Large intestine (tissue), 3 donors: ENCODE data around the gene CEBPZ. TPM values are rescaled to one million over a fixed set of nuclear protein-coding genes. Genes with fewer than 3 reads are reported as not detected.

Source experiments
- DNase-seq, 2 donors: peaks; one replicate each; pipeline versions ENCODE4 v3.0.0 to v3.0.0-alpha.2; 2013
- H3K27ac ChIP-seq: one replicate; pipeline ENCODE4 v1.5.1; 2013; ENCODE audit warnings: low read length
- H3K27me3 ChIP-seq: 2 replicates; pipeline ENCODE4 v1.6.1; 2013; ENCODE audit warnings: low read length; ENCODE audit not compliant: control insufficient read depth, insufficient read depth
- H3K36me3 ChIP-seq: 2 replicates; pipeline ENCODE4 v1.6.1; 2013; ENCODE audit warnings: low read length; ENCODE audit not compliant: control insufficient read depth, insufficient read depth
- H3K4me1 ChIP-seq: one replicate; pipeline ENCODE4 v1.6.1; 2013; ENCODE audit warnings: low read length; ENCODE audit not compliant: control insufficient read depth, insufficient read depth
- H3K4me3 ChIP-seq: one replicate; pipeline ENCODE4 v1.5.1; 2013; ENCODE audit warnings: low read length
- H3K9me3 ChIP-seq: one replicate; pipeline ENCODE4 v1.6.1; 2013; ENCODE audit warnings: mild to moderate bottlenecking, low read depth, low read length, moderate library complexity; ENCODE audit not compliant: control insufficient read depth
- WGBS: methylation state at CpG from one replicate; pipeline ENCODE4 v1.1.5; 2013; ENCODE audit warnings: low lambda C conversion rate; ENCODE audit not compliant: insufficient coverage; 5-methylcytosine and 5-hydroxymethylcytosine counted together
- polyA plus RNA-seq: library from polyadenylated mRNA; unstranded; fragments of 120-200 nt; gene quantifications from one replicate; pipeline ENCODE4 v1.2.1, GENCODE V29; 2013

The CEBPZ gene
- polyA plus RNA-seq, 1 donor, result 49.3 TPM

- WGBS, result 87% methylated on average over 4 of the region's 17 CpGs
- no peaks in the 10 kb centered on the region for H3K36me3 ChIP-seq
Observed at GRCh38 chr2:37181726-37182684, 49.4 kb downstream of the CEBPZ start.

GRCh38 chr2:37180640-37181039 lies 50.8 kb downstream of the CEBPZ start:
- no peaks in the 10 kb centered on the region for H3K36me3 ChIP-seq
- H3K9me3 ChIP-seq, result no peaks in the 10 kb centered on the region
- no CpG with 5 or more reads among the region's 5 CpGs for WGBS
- no peak for DNase-seq
- no peak overlapping the region for H3K4me3 ChIP-seq
- H3K27ac ChIP-seq, result no peak overlapping the region
- H3K4me1 ChIP-seq, result no peaks in the 10 kb centered on the region
- H3K27me3 ChIP-seq, result no peaks in the 10 kb centered on the region

More at GRCh38 chr2:37181726-37182684, 49.4 kb downstream of the CEBPZ start:
- Histone ChIP-seq H3K4me3 (no peak overlapping the region), H3K4me1 (no peaks in the 10 kb centered on the region), H3K27ac (no peak overlapping the region), H3K27me3 (no peaks in the 10 kb centered on the region), H3K9me3 (no peaks in the 10 kb centered on the region)
- DNase-seq, result no peak

- Histone ChIP-seq H3K9me3 (no peaks in the 10 kb centered on the region), H3K4me1 (no peaks in the 10 kb centered on the region), H3K27me3 (no peaks in the 10 kb centered on the region), H3K36me3 (no peaks in the 10 kb centered on the region), H3K27ac (no peak overlapping the region), H3K4me3 (no peak overlapping the region)
- no peak for DNase-seq
- WGBS, result no CpG with 5 or more reads among the region's 4 CpGs
Observed at GRCh38 chr2:37180006-37180639, 51.3 kb downstream of the CEBPZ start.

- H3K36me3 ChIP-seq, result no peaks in the 10 kb centered on the region
- no peak for DNase-seq
- H3K27me3 ChIP-seq, result no peaks in the 10 kb centered on the region
- no peaks in the 10 kb centered on the region for H3K9me3 ChIP-seq
- H3K4me1 ChIP-seq, result no peaks in the 10 kb centered on the region
- H3K27ac ChIP-seq, result no peak overlapping the region
- H3K4me3 ChIP-seq, result no peak overlapping the region
- no CpG with 5 or more reads among the region's 1 CpG for WGBS
Observed at GRCh38 chr2:37173741-37174140, 57.7 kb downstream of the CEBPZ start.

- no peaks in the 10 kb centered on the region for H3K27me3 ChIP-seq
- DNase-seq, result no peak
- no peak overlapping the region for H3K4me3 ChIP-seq
- H3K27ac ChIP-seq, result no peak overlapping the region
- no peaks in the 10 kb centered on the region for H3K9me3 ChIP-seq
- H3K4me1 ChIP-seq, result peaks cover 5% of the 10 kb centered on the region
- no peaks in the 10 kb centered on the region for H3K36me3 ChIP-seq
Observed at GRCh38 chr2:37171624-37171950, 59.8 kb downstream of the CEBPZ start.

DNA sequence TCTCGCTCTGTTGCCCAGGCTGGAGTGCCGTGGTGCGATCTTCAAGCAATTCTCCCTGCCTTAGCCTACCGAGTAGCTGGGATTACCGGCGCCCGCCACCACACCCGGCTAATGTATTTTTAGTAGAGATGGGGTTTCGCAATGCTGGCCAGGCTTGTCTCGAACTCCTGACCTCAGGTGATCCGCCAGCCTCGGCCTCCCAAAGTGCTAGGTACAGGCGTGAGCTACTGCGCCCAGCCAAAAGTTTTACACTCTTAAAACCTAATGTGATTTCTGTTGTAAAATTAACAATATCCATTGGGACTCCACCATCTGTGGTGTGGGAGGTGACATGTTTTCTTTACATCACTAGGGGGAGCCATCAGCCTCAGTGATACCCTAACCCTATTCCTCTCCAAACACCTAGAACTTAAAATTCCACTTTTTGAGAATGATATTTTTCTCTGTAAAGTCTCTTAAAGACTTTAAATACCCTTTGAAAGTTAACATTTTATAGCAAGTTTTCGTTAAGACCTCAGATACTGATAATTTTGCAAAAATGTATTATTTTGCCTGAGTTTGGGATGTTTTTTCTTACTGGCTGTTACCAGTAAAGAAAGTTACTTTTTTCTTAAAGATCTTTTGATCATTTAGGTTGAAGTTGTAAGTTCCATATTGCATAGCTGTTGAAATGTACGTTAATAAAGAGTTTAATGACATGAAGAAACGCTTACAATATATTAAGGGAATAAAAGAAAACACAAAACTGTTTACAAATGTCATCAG lies 63.0 kb downstream of the CEBPZ start:
- Histone ChIP-seq H3K4me1 (peaks cover 5% of the 10 kb centered on the region), H3K27ac (no peak overlapping the region), H3K9me3 (peaks cover 13% of the 10 kb centered on the region), H3K4me3 (no peak overlapping the region), H3K27me3 (no peaks in the 10 kb centered on the region), H3K36me3 (no peaks in the 10 kb centered on the region)
- 79% methylated on average over 3 of the region's 17 CpGs for WGBS
- DNase-seq, result peak in 1 of 2 donors; percentile 26

DNA sequence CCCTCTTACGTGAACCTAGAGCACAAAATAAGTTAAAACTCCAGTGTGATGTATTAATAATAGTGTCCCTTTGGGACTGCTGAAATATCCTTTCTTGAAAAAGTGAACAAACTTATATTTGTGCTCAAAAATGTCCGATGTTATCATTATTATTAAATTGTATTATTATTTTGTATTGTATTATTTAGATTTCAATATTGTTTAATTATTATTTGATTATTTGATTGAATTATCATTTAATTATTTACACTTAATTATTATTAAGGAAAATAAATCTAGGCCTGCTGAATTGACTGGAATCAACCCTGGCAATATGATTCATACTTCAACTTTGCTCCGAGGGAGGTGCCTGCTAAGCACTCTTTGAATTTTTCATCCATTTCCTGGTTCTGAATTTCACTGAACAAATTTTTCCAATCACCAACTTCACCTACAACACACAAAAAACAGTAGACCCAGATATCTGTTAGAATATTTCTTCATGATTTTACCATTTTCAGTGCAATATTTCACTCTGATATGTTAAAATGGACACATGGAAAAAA lies 63.7 kb downstream of the CEBPZ start:
- H3K27ac ChIP-seq, result no peak overlapping the region
- H3K9me3 ChIP-seq, result peaks cover 13% of the 10 kb centered on the region
- H3K27me3 ChIP-seq, result no peaks in the 10 kb centered on the region
- peak; percentile 16 to 53 for DNase-seq
- WGBS, result 60% methylated on average over 1 of the region's 3 CpGs
- peaks cover 5% of the 10 kb centered on the region for H3K4me1 ChIP-seq
- no peaks in the 10 kb centered on the region for H3K36me3 ChIP-seq
- no peak overlapping the region for H3K4me3 ChIP-seq

DNA sequence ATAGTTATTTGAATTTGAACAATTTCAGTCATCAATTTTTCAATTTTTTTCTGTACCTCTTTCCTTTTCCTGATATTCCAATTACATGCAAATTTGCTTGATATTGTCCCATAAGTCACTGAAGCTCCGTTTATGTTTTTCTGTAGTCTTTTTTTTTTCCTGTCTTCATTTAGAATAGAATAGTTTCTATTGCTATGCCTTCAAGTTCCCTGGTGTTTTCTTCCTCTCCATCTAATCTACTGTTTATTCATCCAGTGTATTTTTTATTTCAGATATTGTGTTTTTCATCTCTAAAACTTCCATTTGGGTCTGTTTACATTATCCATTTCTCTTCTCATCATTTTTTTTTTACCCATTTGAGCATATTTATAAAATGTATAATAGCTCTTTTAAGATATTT lies 66.6 kb downstream of the CEBPZ start:
- no peak overlapping the region for H3K27ac ChIP-seq
- no peak overlapping the region for H3K4me3 ChIP-seq
- no CpG with 5 or more reads among the region's 1 CpG for WGBS
- DNase-seq, result no peak
- no peaks in the 10 kb centered on the region for H3K36me3 ChIP-seq
- no peaks in the 10 kb centered on the region for H3K27me3 ChIP-seq
- peaks cover 13% of the 10 kb centered on the region for H3K9me3 ChIP-seq
- H3K4me1 ChIP-seq, result peaks cover 5% of the 10 kb centered on the region

DNA sequence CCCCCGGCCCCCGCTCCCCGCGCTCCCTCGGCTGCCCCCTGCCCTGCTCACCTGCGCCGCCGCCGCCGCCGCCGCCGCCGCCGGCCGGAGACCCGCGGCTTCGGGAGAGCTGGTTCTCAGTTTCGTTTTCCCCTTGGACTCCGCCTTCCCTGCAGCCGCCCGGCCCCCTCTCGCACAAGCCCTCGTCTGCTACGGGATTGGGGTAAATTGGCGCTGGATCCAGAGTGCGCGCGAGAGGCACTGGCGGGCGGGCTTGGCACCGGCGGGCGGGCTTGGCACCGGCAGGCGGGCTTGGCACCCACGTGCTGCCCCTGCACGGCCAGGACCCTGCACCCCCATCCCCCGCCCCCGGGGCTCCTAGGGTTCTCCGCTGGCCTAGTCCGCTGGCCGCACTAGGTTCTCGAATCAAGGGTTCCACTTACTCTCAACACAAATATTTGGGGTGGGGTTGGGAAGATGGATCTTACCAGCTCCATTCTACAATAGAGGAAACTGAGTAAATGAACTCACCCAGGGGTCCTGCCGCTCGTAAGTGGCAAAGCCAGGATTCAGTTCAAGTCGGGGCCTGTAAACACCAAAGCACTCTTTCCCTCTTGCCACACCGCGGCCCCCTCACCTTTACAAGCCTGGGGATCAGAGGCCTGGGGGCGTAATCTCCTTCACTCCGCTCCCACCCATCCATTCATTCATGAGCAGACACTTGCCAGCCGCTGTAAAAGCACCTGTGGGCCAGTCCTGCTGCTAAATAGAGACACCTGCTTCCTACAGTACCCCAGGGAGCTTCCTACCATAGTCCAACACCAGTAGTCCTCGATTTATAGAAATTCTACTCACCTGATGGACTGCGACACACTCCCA lies 74.3 kb downstream of the CEBPZ start, which contains the start of gene EIF2AK2:
EIF2AK2 (minus strand) TSS at position 124 of the 858 bp plus-strand sequence. CDS start 9,174 bp downstream, outside the sequence.
- Histone ChIP-seq H3K36me3 (peaks cover 2% of the 10 kb centered on the region), H3K4me1 (peaks cover 18% of the 10 kb centered on the region), H3K9me3 (no peaks in the 10 kb centered on the region), H3K27me3 (no peaks in the 10 kb centered on the region), H3K27ac (peak within 1 kb of the TSS; percentile 94), H3K4me3 (peak within 1 kb of the TSS; percentile 83)
- 33% methylated on average over 1 of the region's 55 CpGs for WGBS
- DNase-seq, result peak; percentile 77 to 89
